Suprapubic skin (tissue), 4 donors: ENCODE data around the gene PDE8A. TPM values are rescaled to one million over a fixed set of nuclear protein-coding genes. Genes with fewer than 3 reads are reported as not detected.
A peak's percentile ranks its signal among the peaks of the same experiment; 100 is the strongest.

Experiments used
- DNase-seq, 2 donors: peaks; one replicate each; pipeline ENCODE4 v3.0.0-alpha.2; 2019; ENCODE audit warnings: low spot score in 2 of 2
- H3K27ac ChIP-seq: fragments of 200-600 bp; sonication (generic); one replicate; pipeline ENCODE4 v1.5.1; 2019
- H3K27me3 ChIP-seq: fragments of 200-600 bp; sonication (generic); one replicate; pipeline ENCODE4 v1.5.1; 2019
- H3K36me3 ChIP-seq: fragments of 200-600 bp; sonication (generic); one replicate; pipeline ENCODE4 v1.5.1; 2019
- H3K4me1 ChIP-seq: fragments of 200-600 bp; sonication (generic); one replicate; pipeline ENCODE4 v1.5.1; 2019
- H3K4me3 ChIP-seq: fragments of 200-600 bp; sonication (generic); one replicate; pipeline ENCODE4 v1.5.1; 2019; ENCODE audit warnings: mild to moderate bottlenecking
- H3K9me3 ChIP-seq: fragments of 200-600 bp; sonication (generic); one replicate; pipeline ENCODE4 v1.5.1; 2019
- CTCF ChIP-seq, 2 donors: fragments of 200-600 bp in 1 of 2; fragments of 450-650 bp in 1 of 2; sonication (generic) in 1 of 2; IDR thresholded peaks; one replicate each; pipeline ENCODE4 v1.5.1; 2016 to 2019; ENCODE audit warnings: antibody characterized with exemption in 2 of 2, mild to moderate bottlenecking in 1 of 2, moderate library complexity in 1 of 2
- EP300 ChIP-seq: sonication (generic); formaldehyde crosslinking; IDR thresholded peaks from one replicate; pipeline ENCODE4 v1.6.1; 2017; ENCODE audit warnings: antibody characterized with exemption
- POLR2A ChIP-seq, 2 donors: fragments of 450-650 bp; IDR thresholded peaks; one replicate each; pipeline ENCODE4 v1.6.1; 2017; ENCODE audit warnings: antibody characterized with exemption in 2 of 2, mild to moderate bottlenecking in 2 of 2, moderate library complexity in 2 of 2
- POLR2AphosphoS5 ChIP-seq, 3 donors: sonication (generic); formaldehyde crosslinking; IDR thresholded peaks; one replicate each; pipeline ENCODE4 v1.6.1; 2017; ENCODE audit warnings: antibody characterized with exemption in 3 of 3
- WGBS: methylation state at CpG from one replicate; pipeline ENCODE4 v1.1.5; 2018; 5-methylcytosine and 5-hydroxymethylcytosine counted together
- total RNA-seq, 4 donors: library from RNA; depleted of rRNA; stranded (reverse); fragments of >200 nt; gene quantifications; one replicate each; pipeline ENCODE4 v1.1.0, GENCODE V29; 2016

Gene PDE8A
- total RNA-seq, 4 donors from 2014 or later, result 15.3 to 48.5 (median 19.0) TPM

- 71% methylated on average over 3 of the region's 3 CpGs for WGBS
- Histone ChIP-seq H3K27me3 (no peaks in the 10 kb centered on the region), H3K36me3 (no peaks in the 10 kb centered on the region), H3K27ac (no peak overlapping the region), H3K4me3 (no peak overlapping the region), H3K4me1 (no peaks in the 10 kb centered on the region), H3K9me3 (no peaks in the 10 kb centered on the region)
- TF ChIP-seq EP300, result no peak
- no peak for TF ChIP-seq CTCF (IDR thresholded peaks at IDR 0.05)
- no peak for TF ChIP-seq POLR2AphosphoS5 (IDR thresholded peaks at IDR 0.05)
- TF ChIP-seq POLR2A (IDR thresholded peaks at IDR 0.05), result no peak
- peak in 1 of 2 donors; percentile 35 for DNase-seq
Measured at GRCh38 chr15:84970843-84971242, 10.8 kb upstream of the PDE8A start.

GRCh38 chr15:84973492-84974460 is 7.9 kb upstream of the PDE8A start:
- Histone ChIP-seq H3K4me3 (no peak overlapping the region), H3K4me1 (no peaks in the 10 kb centered on the region), H3K27me3 (no peaks in the 10 kb centered on the region), H3K9me3 (no peaks in the 10 kb centered on the region), H3K27ac (no peak overlapping the region), H3K36me3 (no peaks in the 10 kb centered on the region)
- TF ChIP-seq POLR2AphosphoS5 (IDR thresholded peaks at IDR 0.05) (no peak), POLR2A (IDR thresholded peaks at IDR 0.05) (no peak), EP300 (no peak), CTCF (IDR thresholded peaks at IDR 0.05) (no peak)
- no peak for DNase-seq
- WGBS, result 90% methylated on average over 16 of the region's 16 CpGs

GRCh38 chr15:84975871-84976351 is 5.7 kb upstream of the PDE8A start:
- H3K4me1 ChIP-seq, result peaks cover 10% of the 10 kb centered on the region
- no peak overlapping the region for H3K27ac ChIP-seq
- WGBS, result 83% methylated on average over 5 of the region's 5 CpGs
- no peak overlapping the region for H3K4me3 ChIP-seq
- H3K27me3 ChIP-seq, result no peaks in the 10 kb centered on the region
- no peak for TF ChIP-seq EP300
- no peak for TF ChIP-seq POLR2A (IDR thresholded peaks at IDR 0.05)
- TF ChIP-seq CTCF (IDR thresholded peaks at IDR 0.05), result no peak
- TF ChIP-seq POLR2AphosphoS5 (IDR thresholded peaks at IDR 0.05), result no peak
- no peaks in the 10 kb centered on the region for H3K9me3 ChIP-seq
- DNase-seq, result no peak
- no peaks in the 10 kb centered on the region for H3K36me3 ChIP-seq

- 95% methylated on average over 10 of the region's 10 CpGs for WGBS
- peaks cover 10% of the 10 kb centered on the region for H3K4me1 ChIP-seq
- H3K27me3 ChIP-seq, result no peaks in the 10 kb centered on the region
- DNase-seq, result no peak
- H3K36me3 ChIP-seq, result no peaks in the 10 kb centered on the region
- no peak overlapping the region for H3K4me3 ChIP-seq
- TF ChIP-seq EP300 (no peak), POLR2AphosphoS5 (IDR thresholded peaks at IDR 0.05) (no peak), POLR2A (IDR thresholded peaks at IDR 0.05) (no peak), CTCF (IDR thresholded peaks at IDR 0.05) (no peak)
- no peak overlapping the region for H3K27ac ChIP-seq
- no peaks in the 10 kb centered on the region for H3K9me3 ChIP-seq
Measured at GRCh38 chr15:84976746-84977345, 4.8 kb upstream of the PDE8A start.

- H3K36me3 ChIP-seq, result no peaks in the 10 kb centered on the region
- TF ChIP-seq EP300 (no peak), POLR2A (IDR thresholded peaks at IDR 0.05) (no peak), POLR2AphosphoS5 (IDR thresholded peaks at IDR 0.05) (no peak), CTCF (IDR thresholded peaks at IDR 0.05) (no peak)
- no peaks in the 10 kb centered on the region for H3K9me3 ChIP-seq
- H3K4me3 ChIP-seq, result peak overlapping the region; percentile 96
- no peak for DNase-seq
- peaks cover 34% of the 10 kb centered on the region for H3K4me1 ChIP-seq
- H3K27me3 ChIP-seq, result no peaks in the 10 kb centered on the region
- H3K27ac ChIP-seq, result no peak overlapping the region
- WGBS, result 53% methylated on average over 16 of the region's 16 CpGs
Measured at GRCh38 chr15:84979651-84980050, 2.0 kb upstream of the PDE8A start.
